Astrocyte of the cerebellum (primary cell): ENCODE data around the gene POLR2E.

Experiments used
- DNase-seq: peaks from one replicate; pipeline ENCODE4 v3.0.0-alpha.2; 2011; ENCODE audit warnings: low read depth
- H3K4me3 ChIP-seq: 2 replicates; pipeline ENCODE4 v1.5.1; 2011; ENCODE audit warnings: mild to moderate bottlenecking, low read depth, low read length, moderate library complexity
- CTCF ChIP-seq: IDR thresholded peaks from 2 replicates; pipeline ENCODE4 v1.5.1; 2012; ENCODE audit warnings: low read length, low read depth, moderate library complexity, mild to moderate bottlenecking; ENCODE audit errors: missing control alignments
- in situ Hi-C: cut with HindIII; loops from 2 replicates; pipeline ENCODE4 v1.10.0; 2017; ENCODE audit warnings: low sequenced_read_pairs

The POLR2E gene

GRCh38 chr19:1094655-1094977 lies 559 bp downstream of the POLR2E start:
- peak overlapping the region; percentile 88 for H3K4me3 ChIP-seq
- in situ Hi-C loops, result no loop called here
- no peak for DNase-seq
- TF ChIP-seq CTCF, result no peak

GRCh38 chr19:1093811-1094553 lies 1.2 kb downstream of the POLR2E start:
- no peak for DNase-seq
- no peak for TF ChIP-seq CTCF
- in situ Hi-C loops, result no loop called here
- H3K4me3 ChIP-seq, result peak overlapping the region; percentile 88

- H3K4me3 ChIP-seq, result no peak overlapping the region
- no peak for DNase-seq
- in situ Hi-C loops, result no loop called here
- no peak for TF ChIP-seq CTCF
These were observed 1.8 kb downstream of the POLR2E start for GRCh38 chr19:1093330-1093729.

GRCh38 chr19:1091544-1092175 lies 3.5 kb downstream of the POLR2E start:
- H3K4me3 ChIP-seq, result no peak overlapping the region
- in situ Hi-C loops, result no loop called here
- no peak for DNase-seq
- TF ChIP-seq CTCF, result no peak

- in situ Hi-C loops, result no loop called here
- no peak for DNase-seq
- TF ChIP-seq CTCF, result no peak
These were observed 4.2 kb downstream of the POLR2E start for GRCh38 chr19:1090731-1091543.

GRCh38 chr19:1089891-1090290 lies 5.3 kb downstream of the POLR2E start:
- no peak for DNase-seq
- no peak for TF ChIP-seq CTCF
- H3K4me3 ChIP-seq, result no peak overlapping the region
- in situ Hi-C loops, result no loop called here

More at GRCh38 chr19:1090731-1091543, 4.2 kb downstream of the POLR2E start:
- no peak overlapping the region for H3K4me3 ChIP-seq
